Activated CD4-positive, alpha-beta memory T cell treated with anti-CD3 and anti-CD28 coated beads for 36 hours (primary cell): ENCODE data around the gene CADM2. TPM values are rescaled to one million over a fixed set of nuclear protein-coding genes. Genes with fewer than 3 reads are reported as not detected.

Experiments
- CTCF ChIA-PET: fragments of 350-600 bp; sonication (Branson Sonifier 250); formaldehyde crosslinking; loops from one replicate; lab custom pipeline; 2021; ENCODE audit warnings: antibody characterized with exemption, inconsistent platforms; lab: Charles Lee
- POLR2A ChIA-PET: fragments of 350-600 bp; sonication (Branson Sonifier 250); formaldehyde crosslinking; loops from one replicate; lab custom pipeline; 2021; ENCODE audit warnings: antibody characterized with exemption; lab: Charles Lee
- DNase-seq: peaks from one replicate; pipeline ENCODE4 v3.0.0-alpha.2; 2020
- H3K27ac Mint-ChIP-seq: one replicate; pipeline ENCODE4 v1.8.0; 2021; ENCODE audit warnings: mixed read lengths
- H3K27me3 Mint-ChIP-seq: one replicate; pipeline ENCODE4 v1.8.0; 2021; ENCODE audit warnings: mixed read lengths
- H3K36me3 Mint-ChIP-seq: one replicate; pipeline ENCODE4 v1.8.0; 2021; ENCODE audit warnings: mixed read lengths
- H3K4me1 Mint-ChIP-seq: one replicate; pipeline ENCODE4 v1.8.0; 2021; ENCODE audit warnings: low read depth, mixed read lengths
- H3K4me3 Mint-ChIP-seq: one replicate; pipeline ENCODE4 v1.8.0; 2021; ENCODE audit warnings: mild to moderate bottlenecking, mixed read lengths
- H3K9me3 Mint-ChIP-seq: one replicate; pipeline ENCODE4 v1.8.0; 2021; ENCODE audit warnings: mixed read lengths
- intact Hi-C: fragments of 100-400 bp; cut with micrococcal nuclease; formaldehyde crosslinking; loops from one replicate; pipeline ENCODE4 v1.15.1; 2023
- microRNA-seq: library from miRNA; unstranded; fragments of <30 nt; microRNA quantifications from one replicate; pipeline ENCODE4 v1.2.0, GENCODE V29; 2022; ENCODE audit warnings: borderline number of aligned reads, borderline microRNAs expressed, borderline replicate concordance
- total RNA-seq, 2 experiments: library from RNA; stranded (reverse); gene quantifications; one replicate each; pipeline ENCODE4 v1.2.3, GENCODE V29; 2021

CADM2 gene
- total RNA-seq, 2 experiments from 2014 or later = not detected

- CTCF ChIA-PET = no interaction called here
- POLR2A ChIA-PET = no interaction called here
- H3K9me3 Mint-ChIP-seq = peaks cover 15% of the 10 kb centered on the region
- H3K36me3 Mint-ChIP-seq = no peaks in the 10 kb centered on the region
- no peaks in the 10 kb centered on the region for H3K27me3 Mint-ChIP-seq
- intact Hi-C loops = no loop called here
- no peak overlapping the region for H3K4me3 Mint-ChIP-seq
- H3K4me1 Mint-ChIP-seq = no peaks in the 10 kb centered on the region
- DNase-seq = no peak
- no peak overlapping the region for H3K27ac Mint-ChIP-seq
These were observed 1092.3 kb downstream of the CADM2 start for GRCh38 chr3:86051058-86051457.

DNA sequence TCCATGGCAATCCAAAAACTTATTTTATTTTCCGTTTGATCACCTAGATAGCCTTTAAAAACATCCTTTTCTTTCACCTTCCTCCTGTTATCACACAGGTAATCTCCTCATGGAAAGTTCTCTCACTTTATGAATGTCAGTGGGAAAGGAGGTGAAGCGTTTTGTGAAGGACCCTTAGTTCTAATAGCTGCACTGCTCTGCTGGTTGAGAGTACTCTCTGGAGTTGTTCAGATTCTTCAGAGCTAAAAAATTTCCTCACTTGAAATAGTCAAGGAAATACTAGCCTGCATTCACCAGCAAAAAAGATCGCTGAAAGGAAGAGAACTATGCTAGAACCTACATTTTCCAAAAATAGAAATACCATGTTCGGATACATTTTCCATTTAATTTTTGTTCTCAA, 1097.2 kb downstream of the CADM2 start:
- ChIA-PET POLR2A (no interaction called here), CTCF (no interaction called here)
- Mint-ChIP-seq H3K9me3 (peaks cover 4% of the 10 kb centered on the region), H3K27me3 (no peaks in the 10 kb centered on the region), H3K4me1 (no peaks in the 10 kb centered on the region), H3K4me3 (no peak overlapping the region), H3K27ac (no peak overlapping the region), H3K36me3 (no peaks in the 10 kb centered on the region)
- intact Hi-C loops = no loop called here
- no peak for DNase-seq

- Mint-ChIP-seq H3K36me3 (no peaks in the 10 kb centered on the region), H3K27ac (no peak overlapping the region), H3K9me3 (peaks cover 2% of the 10 kb centered on the region), H3K4me3 (no peak overlapping the region), H3K4me1 (no peaks in the 10 kb centered on the region), H3K27me3 (no peaks in the 10 kb centered on the region)
- CTCF ChIA-PET = no interaction called here
- intact Hi-C loops = no loop called here
- POLR2A ChIA-PET = no interaction called here
- DNase-seq = no peak
These were observed 1098.2 kb downstream of the CADM2 start for GRCh38 chr3:86056962-86057361.

DNA sequence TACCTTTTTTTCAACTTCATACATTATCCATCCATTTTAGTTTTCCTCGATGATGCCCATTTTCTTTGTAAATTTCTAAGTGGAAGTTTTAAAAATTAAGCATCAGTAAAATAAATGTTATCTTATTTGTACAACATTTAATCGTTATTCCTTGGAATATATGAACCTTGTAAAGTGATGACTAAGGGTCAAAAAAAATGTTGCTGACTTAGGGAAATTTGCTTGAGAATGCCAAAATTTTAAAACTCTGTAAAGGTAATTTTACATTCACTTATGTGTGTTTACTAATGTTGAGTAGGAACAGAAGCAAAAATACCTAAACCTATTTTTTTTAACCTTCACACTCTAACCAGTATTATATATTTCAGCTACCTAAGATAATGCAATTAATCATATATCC, 1115.0 kb downstream of the CADM2 start:
- peaks cover 4% of the 10 kb centered on the region for H3K9me3 Mint-ChIP-seq
- intact Hi-C loops = no loop called here
- no peak overlapping the region for H3K27ac Mint-ChIP-seq
- H3K27me3 Mint-ChIP-seq = no peaks in the 10 kb centered on the region
- H3K4me3 Mint-ChIP-seq = no peak overlapping the region
- POLR2A ChIA-PET = no interaction called here
- no peaks in the 10 kb centered on the region for H3K4me1 Mint-ChIP-seq
- DNase-seq = no peak
- H3K36me3 Mint-ChIP-seq = no peaks in the 10 kb centered on the region
- CTCF ChIA-PET = no interaction called here

- Mint-ChIP-seq H3K4me3 (no peak overlapping the region), H3K27ac (no peak overlapping the region), H3K9me3 (peaks cover 14% of the 10 kb centered on the region), H3K4me1 (no peaks in the 10 kb centered on the region), H3K36me3 (no peaks in the 10 kb centered on the region), H3K27me3 (no peaks in the 10 kb centered on the region)
- ChIA-PET CTCF (no interaction called here), POLR2A (no interaction called here)
- no peak for DNase-seq
- intact Hi-C loops = no loop called here
These were observed 1128.5 kb downstream of the CADM2 start for GRCh38 chr3:86087160-86087871.

GRCh38 chr3:86104154-86104553, 1145.4 kb downstream of the CADM2 start:
- no peak overlapping the region for H3K27ac Mint-ChIP-seq
- no peaks in the 10 kb centered on the region for H3K27me3 Mint-ChIP-seq
- H3K4me1 Mint-ChIP-seq = no peaks in the 10 kb centered on the region
- peaks cover 12% of the 10 kb centered on the region for H3K9me3 Mint-ChIP-seq
- intact Hi-C loops = no loop called here
- CTCF ChIA-PET = no interaction called here
- no peaks in the 10 kb centered on the region for H3K36me3 Mint-ChIP-seq
- POLR2A ChIA-PET = no interaction called here
- no peak for DNase-seq
- no peak overlapping the region for H3K4me3 Mint-ChIP-seq

GRCh38 chr3:86109434-86109833, 1150.6 kb downstream of the CADM2 start:
- POLR2A ChIA-PET = no interaction called here
- no peak overlapping the region for H3K27ac Mint-ChIP-seq
- no peak for DNase-seq
- intact Hi-C loops = no loop called here
- H3K4me1 Mint-ChIP-seq = no peaks in the 10 kb centered on the region
- no peak overlapping the region for H3K4me3 Mint-ChIP-seq
- CTCF ChIA-PET = no interaction called here
- H3K9me3 Mint-ChIP-seq = peaks cover 14% of the 10 kb centered on the region
- no peaks in the 10 kb centered on the region for H3K27me3 Mint-ChIP-seq
- no peaks in the 10 kb centered on the region for H3K36me3 Mint-ChIP-seq

Small RNA genes lying within 50 kb of the gene (microRNA-seq; reads per million reads assigned to microRNA genes)
- not detected for gene MIR5688
